Breast epithelium (tissue), 3 donors: ENCODE data around the gene DRD2.

Source experiments
- CTCF ChIP-seq, 3 donors: fragments of 450-650 bp; IDR thresholded peaks; one replicate each; pipeline ENCODE4 v1.5.1; 2016 to 2017; ENCODE audit warnings: antibody characterized with exemption in 3 of 3, mild to moderate bottlenecking in 3 of 3, moderate library complexity in 3 of 3
- POLR2AphosphoS5 ChIP-seq, 3 donors: sonication (generic); formaldehyde crosslinking; IDR thresholded peaks; one replicate each; pipeline ENCODE4 v1.6.1; 2017; ENCODE audit warnings: antibody characterized with exemption in 3 of 3

GRCh38 chr11:113448316-113448677 is 26.9 kb downstream of the DRD2 start:
- TF ChIP-seq CTCF (IDR thresholded peaks at IDR 0.05) (no peak), POLR2AphosphoS5 (IDR thresholded peaks at IDR 0.05) (no peak)
